Memory B cell (primary cell): ENCODE measurements around the gene FHIT.

Source experiments
- ATAC-seq: fragments of 150-1000 bp; cut with Tn5 transposase; 2 replicates; pipeline ENCODE4 v1.10.0; 2021; ENCODE audit warnings: low read depth, mild to moderate bottlenecking, moderate library complexity
- DNase-seq, 2 donors: peaks; one replicate each; pipeline ENCODE4 v3.0.0; 2022; ENCODE audit warnings: low spot score in 2 of 2
- H3K27ac Mint-ChIP-seq: one replicate; pipeline ENCODE4 v1.8.0; 2022; ENCODE audit warnings: mild to moderate bottlenecking, moderate library complexity, mixed read lengths
- H3K27me3 Mint-ChIP-seq: one replicate; pipeline ENCODE4 v1.8.0; 2022; ENCODE audit warnings: mixed read lengths
- H3K36me3 Mint-ChIP-seq: one replicate; pipeline ENCODE4 v1.8.0; 2022; ENCODE audit warnings: mild to moderate bottlenecking, mixed read lengths
- H3K4me1 Mint-ChIP-seq: one replicate; pipeline ENCODE4 v1.8.0; 2022; ENCODE audit warnings: mixed read lengths
- H3K4me3 Mint-ChIP-seq: one replicate; pipeline ENCODE4 v1.8.0; 2022; ENCODE audit warnings: mild to moderate bottlenecking, moderate library complexity, mixed read lengths
- H3K9me3 Mint-ChIP-seq: one replicate; pipeline ENCODE4 v1.8.0; 2022; ENCODE audit warnings: mixed read lengths

The FHIT gene

DNA sequence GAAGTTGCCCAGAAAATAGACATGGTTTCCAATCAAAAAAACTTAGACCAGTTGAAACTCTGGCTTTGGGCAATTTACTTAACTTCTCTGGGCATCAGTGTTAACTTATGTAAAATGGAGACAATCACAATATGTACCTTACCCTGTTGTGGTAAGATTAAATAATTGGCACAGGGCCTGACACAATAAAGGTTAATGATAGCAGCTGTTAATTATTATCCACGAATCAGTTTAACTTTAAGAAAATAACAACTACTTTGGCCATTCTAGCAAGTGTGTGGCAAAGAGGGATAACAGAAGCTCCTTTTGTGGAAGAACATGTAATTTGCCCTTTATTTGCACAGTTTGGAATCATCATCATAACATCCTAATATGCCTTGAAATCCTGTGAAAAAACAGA, 787.6 kb downstream of the FHIT start:
- Mint-ChIP-seq H3K27ac (no peak overlapping the region), H3K27me3 (no peaks in the 10 kb centered on the region)
- no peak for DNase-seq

DNA sequence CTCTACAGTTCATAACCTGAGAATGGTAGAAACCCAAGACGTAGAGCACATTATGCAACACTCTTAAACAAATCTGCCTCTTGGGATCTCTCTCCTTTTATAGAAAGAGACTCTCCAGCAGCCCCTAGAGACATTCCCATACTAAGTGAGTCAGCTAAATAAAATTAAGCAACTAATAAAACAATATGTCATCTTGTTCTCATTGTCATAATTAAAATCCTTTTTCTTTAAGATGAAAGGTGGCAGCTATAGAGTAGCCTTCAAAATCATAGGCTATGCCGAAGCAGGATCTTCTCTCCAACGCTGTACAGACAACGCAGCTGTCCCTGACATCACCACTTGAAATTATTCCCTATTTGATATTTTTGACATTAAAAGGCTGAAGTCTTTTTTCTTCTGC, 790.0 kb downstream of the FHIT start:
- Mint-ChIP-seq H3K36me3 (no peaks in the 10 kb centered on the region), H3K27me3 (no peaks in the 10 kb centered on the region), H3K27ac (no peak overlapping the region), H3K9me3 (peaks cover 10% of the 10 kb centered on the region), H3K4me1 (no peaks in the 10 kb centered on the region), H3K4me3 (no peak overlapping the region)
- DNase-seq, result no peak
- no peak for ATAC-seq

More for the DNA sequence above, 787.6 kb downstream of the FHIT start:
- H3K9me3 Mint-ChIP-seq, result peaks cover 17% of the 10 kb centered on the region
- H3K4me1 Mint-ChIP-seq, result no peaks in the 10 kb centered on the region
- ATAC-seq, result no peak
- H3K36me3 Mint-ChIP-seq, result no peaks in the 10 kb centered on the region
- H3K4me3 Mint-ChIP-seq, result no peak overlapping the region

DNA sequence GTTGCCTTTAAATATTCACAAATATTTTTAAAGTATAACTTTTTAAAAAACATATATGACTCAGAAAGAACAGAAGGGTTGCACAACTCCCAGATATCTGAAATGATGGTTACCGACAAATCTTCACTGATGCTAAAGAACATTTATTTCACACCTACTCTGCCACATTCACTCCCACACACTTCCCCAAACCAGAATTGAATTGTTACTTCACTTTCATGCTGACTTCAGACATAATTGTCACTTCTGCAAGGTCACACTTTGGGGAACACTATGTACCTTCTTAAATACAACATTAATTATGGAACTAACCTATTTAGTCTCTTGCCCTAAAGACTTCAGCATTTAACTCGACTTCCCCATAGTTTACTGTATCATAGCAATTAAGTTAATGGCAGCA, 795.1 kb downstream of the FHIT start:
- Mint-ChIP-seq H3K4me3 (no peak overlapping the region), H3K4me1 (no peaks in the 10 kb centered on the region), H3K27me3 (no peaks in the 10 kb centered on the region), H3K9me3 (no peaks in the 10 kb centered on the region), H3K36me3 (no peaks in the 10 kb centered on the region), H3K27ac (no peak overlapping the region)
- no peak for DNase-seq
- no peak for ATAC-seq

DNA sequence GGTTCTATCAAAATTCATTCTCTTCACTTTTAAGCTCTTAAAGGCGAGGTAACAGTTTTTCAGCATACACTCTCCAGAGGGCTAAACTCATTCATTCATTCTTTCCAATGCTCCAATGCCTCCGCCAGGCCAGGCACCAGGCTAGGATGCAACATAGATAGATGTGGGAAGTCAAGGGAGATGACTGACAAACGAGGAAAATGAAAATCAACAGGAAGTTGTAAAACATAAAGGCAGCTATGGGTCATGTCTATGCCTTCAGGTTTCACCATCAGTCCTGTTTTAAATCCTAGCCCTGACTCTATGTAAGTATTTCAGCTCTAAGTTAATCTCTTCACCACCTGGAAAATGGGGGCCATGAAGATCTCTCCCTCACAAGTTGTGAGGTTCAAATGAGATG, 797.9 kb downstream of the FHIT start:
- Mint-ChIP-seq H3K9me3 (no peaks in the 10 kb centered on the region), H3K27me3 (no peaks in the 10 kb centered on the region), H3K27ac (no peak overlapping the region), H3K36me3 (no peaks in the 10 kb centered on the region), H3K4me3 (no peak overlapping the region), H3K4me1 (no peaks in the 10 kb centered on the region)
- DNase-seq, result no peak
- ATAC-seq, result no peak

DNA sequence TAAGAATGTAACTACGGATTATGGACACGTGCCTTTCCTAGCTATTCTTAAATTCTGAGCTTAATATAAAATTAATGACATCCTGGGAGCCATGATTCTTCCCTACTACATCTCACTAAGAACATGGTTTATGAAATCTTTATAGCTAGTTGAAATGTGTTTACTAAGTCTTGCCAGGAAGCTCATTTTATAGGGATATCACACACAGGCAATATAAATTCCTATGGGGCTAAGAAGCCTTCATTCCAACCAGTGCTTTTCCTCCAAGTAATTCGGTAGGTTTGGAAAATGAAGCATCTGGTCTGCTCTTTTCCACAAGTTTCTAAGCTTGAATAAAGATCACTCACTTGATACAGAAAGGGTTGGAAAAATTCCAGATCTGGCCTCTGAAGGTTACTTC, 802.6 kb downstream of the FHIT start:
- Mint-ChIP-seq H3K27me3 (no peaks in the 10 kb centered on the region), H3K4me3 (no peak overlapping the region), H3K4me1 (no peaks in the 10 kb centered on the region), H3K9me3 (no peaks in the 10 kb centered on the region), H3K27ac (no peak overlapping the region), H3K36me3 (no peaks in the 10 kb centered on the region)
- ATAC-seq (no peak), DNase-seq (no peak)

DNA sequence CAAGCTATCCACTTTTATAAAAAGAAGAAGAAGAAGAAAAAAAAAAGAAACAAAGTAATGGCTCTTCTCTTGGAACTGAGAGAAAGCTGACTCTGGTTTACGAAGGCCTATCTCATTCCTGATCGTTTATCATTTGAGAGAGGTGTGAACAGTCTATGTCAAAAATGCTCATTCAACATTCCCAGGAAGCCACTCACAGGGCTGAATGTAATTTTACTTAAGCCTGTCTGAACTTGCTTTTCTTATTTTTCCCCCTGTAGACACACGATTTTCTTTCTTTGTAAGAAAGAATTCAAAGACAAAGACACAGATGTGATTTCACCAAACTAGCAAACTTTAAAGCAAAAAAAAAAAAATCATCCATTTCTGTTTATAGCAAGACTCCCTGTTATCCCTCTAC, 805.8 kb downstream of the FHIT start:
- H3K36me3 Mint-ChIP-seq, result no peaks in the 10 kb centered on the region
- no peaks in the 10 kb centered on the region for H3K27me3 Mint-ChIP-seq

DNA sequence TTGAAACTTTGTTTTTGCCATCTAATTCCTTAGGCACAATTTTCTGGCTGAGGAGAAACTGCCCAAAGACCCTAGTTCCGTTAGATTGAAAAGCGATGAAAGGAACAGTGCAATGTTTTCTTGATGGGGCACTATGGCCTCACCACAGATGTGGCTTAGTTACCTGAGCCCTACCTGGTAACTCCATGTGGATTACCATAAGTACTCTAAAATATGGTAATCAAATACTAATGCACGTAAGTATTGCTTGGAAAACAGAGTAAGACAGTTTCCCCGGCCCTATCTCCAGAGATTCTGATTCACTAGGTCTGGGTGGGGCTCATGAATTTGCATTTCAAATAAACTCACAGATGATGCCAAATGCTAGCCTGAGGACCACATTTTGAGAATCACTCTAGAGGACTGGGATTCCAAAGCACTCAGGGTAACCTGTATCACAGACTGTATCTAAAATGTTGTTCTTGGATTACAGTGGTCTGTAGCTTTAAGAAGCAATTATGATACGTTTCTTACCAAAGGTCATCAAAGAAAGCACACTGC, 806.3 kb downstream of the FHIT start:
- Mint-ChIP-seq H3K4me1 (no peaks in the 10 kb centered on the region), H3K27ac (no peak overlapping the region), H3K4me3 (no peak overlapping the region), H3K36me3 (no peaks in the 10 kb centered on the region), H3K9me3 (peaks cover 1% of the 10 kb centered on the region), H3K27me3 (no peaks in the 10 kb centered on the region)
- ATAC-seq (no peak), DNase-seq (no peak)

More for the DNA sequence above, 805.8 kb downstream of the FHIT start:
- no peak overlapping the region for H3K4me3 Mint-ChIP-seq
- no peak overlapping the region for H3K27ac Mint-ChIP-seq
- DNase-seq (no peak), ATAC-seq (no peak)
- peaks cover 1% of the 10 kb centered on the region for H3K9me3 Mint-ChIP-seq
- no peaks in the 10 kb centered on the region for H3K4me1 Mint-ChIP-seq

DNA sequence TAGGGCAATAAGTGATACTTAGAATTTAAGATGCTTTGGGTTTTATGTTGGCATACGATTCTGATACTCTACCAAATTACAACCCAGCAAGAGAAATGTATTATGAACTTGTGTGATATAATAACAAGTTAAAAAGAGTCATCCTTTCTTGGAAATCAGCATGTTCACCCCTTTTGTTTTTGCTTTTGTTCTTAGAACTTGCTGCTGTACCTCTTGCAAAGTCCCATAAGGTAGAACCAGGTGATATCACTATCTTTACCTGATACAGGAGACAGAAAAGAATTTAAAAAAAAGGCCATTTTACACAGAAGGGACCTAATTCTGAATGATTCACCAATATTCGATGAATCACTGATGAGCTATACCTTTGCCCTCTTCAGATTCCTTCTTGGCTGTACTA, 810.4 kb downstream of the FHIT start:
- no peak for ATAC-seq

DNA sequence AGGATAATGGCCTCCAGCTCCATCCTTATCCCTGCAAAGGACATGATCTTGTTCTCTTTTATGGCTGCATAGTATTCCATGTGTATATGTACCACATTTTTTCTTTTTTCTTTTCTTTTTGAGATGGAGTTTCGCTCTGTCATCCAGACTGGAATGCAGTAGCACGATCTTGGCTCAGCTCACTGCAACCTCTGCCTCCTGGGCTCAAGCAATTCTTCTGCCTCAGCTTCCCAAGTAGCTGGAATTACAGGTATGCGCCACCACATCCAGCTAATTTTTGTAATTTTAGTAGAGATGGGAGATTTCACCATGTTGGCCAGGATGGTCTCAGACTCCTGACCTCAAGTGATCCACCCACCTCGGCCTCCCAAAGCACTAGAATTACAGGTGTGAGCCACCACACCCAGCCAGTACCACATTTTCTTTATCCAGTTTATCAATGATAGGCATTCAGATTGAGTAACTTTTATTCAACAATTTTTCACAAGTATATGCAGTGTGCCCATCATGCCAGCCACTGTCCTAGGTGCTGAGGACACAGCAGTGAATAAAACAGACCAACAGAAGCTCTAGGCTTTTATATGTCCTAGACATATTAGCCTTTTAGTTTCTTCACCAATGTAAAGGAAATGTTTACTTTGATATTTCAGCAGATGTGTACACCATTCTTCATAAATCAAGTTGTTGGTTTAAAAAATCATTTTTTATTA, 815.2 kb downstream of the FHIT start:
- DNase-seq (no peak), ATAC-seq (no peak)
- Mint-ChIP-seq H3K27me3 (no peaks in the 10 kb centered on the region), H3K4me3 (no peak overlapping the region), H3K27ac (no peak overlapping the region), H3K4me1 (no peaks in the 10 kb centered on the region), H3K36me3 (no peaks in the 10 kb centered on the region), H3K9me3 (no peaks in the 10 kb centered on the region)

More for the DNA sequence above, 810.4 kb downstream of the FHIT start:
- Mint-ChIP-seq H3K27ac (no peak overlapping the region), H3K9me3 (peaks cover 1% of the 10 kb centered on the region), H3K4me3 (no peak overlapping the region), H3K36me3 (no peaks in the 10 kb centered on the region), H3K27me3 (no peaks in the 10 kb centered on the region), H3K4me1 (no peaks in the 10 kb centered on the region)
- DNase-seq, result no peak

DNA sequence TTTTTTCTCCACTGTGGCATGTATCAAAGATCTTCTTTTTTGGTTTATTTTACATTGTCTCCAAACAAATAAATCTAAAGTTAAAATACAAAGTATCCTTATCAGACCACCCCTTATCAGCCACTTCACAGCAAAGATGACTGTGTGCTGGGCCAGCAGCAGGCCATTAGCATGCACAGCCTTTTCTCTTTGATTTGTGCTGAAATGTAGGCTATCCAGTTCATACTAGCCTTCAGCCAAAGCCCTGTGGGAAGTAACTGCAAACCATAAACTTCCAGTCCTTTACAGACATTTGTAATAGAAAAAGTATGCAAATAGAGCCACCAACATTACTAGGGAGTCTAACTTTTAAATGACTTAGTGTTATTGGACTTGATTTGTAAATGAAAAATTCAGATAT, 816.3 kb downstream of the FHIT start:
- Mint-ChIP-seq H3K9me3 (no peaks in the 10 kb centered on the region), H3K4me3 (no peak overlapping the region), H3K36me3 (no peaks in the 10 kb centered on the region), H3K4me1 (no peaks in the 10 kb centered on the region), H3K27me3 (no peaks in the 10 kb centered on the region), H3K27ac (no peak overlapping the region)
- no peak for DNase-seq
- ATAC-seq, result no peak

DNA sequence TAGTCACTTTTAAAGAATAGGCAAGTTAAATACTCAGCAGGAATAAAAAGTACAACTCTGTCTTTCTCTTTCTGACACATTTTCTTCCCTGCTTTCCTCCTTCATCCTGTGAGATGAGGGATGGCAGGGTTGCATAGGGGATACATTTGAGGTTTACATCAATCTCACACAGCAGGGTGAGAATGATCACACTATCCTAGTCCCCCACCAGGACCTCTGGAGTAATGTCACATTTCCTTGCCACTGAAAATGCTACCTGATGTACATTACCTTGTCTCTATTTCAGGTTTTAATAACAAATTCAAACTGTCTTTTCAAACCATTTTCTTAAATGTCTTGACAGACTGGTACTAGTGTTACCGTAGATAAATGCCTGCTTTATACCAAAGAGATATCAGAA, 816.9 kb downstream of the FHIT start:
- Mint-ChIP-seq H3K36me3 (no peaks in the 10 kb centered on the region), H3K4me1 (no peaks in the 10 kb centered on the region), H3K4me3 (no peak overlapping the region), H3K9me3 (no peaks in the 10 kb centered on the region), H3K27me3 (no peaks in the 10 kb centered on the region), H3K27ac (no peak overlapping the region)
- DNase-seq (no peak), ATAC-seq (no peak)

DNA sequence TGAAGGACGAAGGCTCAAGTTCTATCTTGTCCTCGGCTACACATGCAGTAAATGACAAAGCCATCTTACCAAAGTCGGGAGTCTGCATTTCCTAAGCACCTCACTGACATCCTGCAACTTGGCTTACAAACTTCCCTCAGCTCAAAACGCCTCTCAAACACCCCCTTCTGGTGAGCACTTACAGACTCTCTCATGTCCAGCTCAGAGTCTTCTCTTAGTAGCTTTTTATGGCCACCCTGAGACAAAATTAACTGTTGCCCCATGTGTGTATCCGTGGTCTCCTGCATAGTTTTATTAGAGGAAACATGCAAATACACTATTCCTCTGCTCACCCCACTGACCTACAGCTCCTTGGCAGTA, 819.7 kb downstream of the FHIT start:
- Mint-ChIP-seq H3K4me1 (no peaks in the 10 kb centered on the region), H3K4me3 (no peak overlapping the region), H3K27me3 (no peaks in the 10 kb centered on the region), H3K9me3 (no peaks in the 10 kb centered on the region), H3K27ac (no peak overlapping the region), H3K36me3 (no peaks in the 10 kb centered on the region)
- ATAC-seq (no peak), DNase-seq (no peak)

DNA sequence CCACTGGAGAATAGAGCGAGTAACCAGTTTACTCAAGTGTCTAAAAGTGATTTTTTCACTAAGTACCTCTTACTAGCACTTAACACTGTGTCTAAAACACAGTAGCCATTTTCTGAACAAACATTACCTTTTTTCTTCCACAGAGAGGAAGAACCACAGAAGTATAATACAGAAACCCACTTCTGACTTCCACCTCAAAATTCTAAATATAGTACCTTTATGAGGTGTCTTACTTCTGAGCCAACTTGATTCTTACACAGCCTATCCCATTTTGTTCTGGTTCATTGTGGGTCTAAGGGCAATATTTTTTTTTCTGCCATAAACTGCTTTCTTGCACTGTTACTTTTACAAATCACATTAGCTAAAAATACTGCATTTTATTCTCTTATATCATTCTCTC, 821.0 kb downstream of the FHIT start:
- DNase-seq, result no peak
- ATAC-seq, result no peak
- H3K36me3 Mint-ChIP-seq, result no peaks in the 10 kb centered on the region
- no peak overlapping the region for H3K4me3 Mint-ChIP-seq
- H3K27ac Mint-ChIP-seq, result no peak overlapping the region
- H3K9me3 Mint-ChIP-seq, result no peaks in the 10 kb centered on the region
- no peaks in the 10 kb centered on the region for H3K27me3 Mint-ChIP-seq
- no peaks in the 10 kb centered on the region for H3K4me1 Mint-ChIP-seq

DNA sequence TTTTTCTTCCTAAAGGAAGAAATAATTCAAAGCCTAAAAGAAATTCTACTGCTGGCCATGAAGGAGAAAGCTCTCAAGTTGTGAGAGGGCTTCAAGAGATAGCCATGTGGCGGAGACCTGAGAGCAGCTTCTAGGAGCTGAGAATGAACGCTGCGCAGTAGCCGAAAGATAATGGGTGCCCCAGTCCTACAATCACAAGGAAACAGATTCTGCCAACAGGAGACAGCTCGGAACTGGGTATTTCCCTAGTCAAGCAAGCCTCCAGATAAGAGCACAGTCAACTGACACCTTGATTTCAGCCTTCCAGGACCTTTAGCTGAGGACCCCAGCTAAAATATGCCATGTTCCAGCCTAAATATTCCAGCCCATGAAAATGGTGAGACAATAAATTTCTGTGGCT, 824.1 kb downstream of the FHIT start:
- H3K4me1 Mint-ChIP-seq, result no peaks in the 10 kb centered on the region
- DNase-seq (no peak), ATAC-seq (no peak)
- H3K27ac Mint-ChIP-seq, result no peak overlapping the region
- no peaks in the 10 kb centered on the region for H3K36me3 Mint-ChIP-seq
- H3K9me3 Mint-ChIP-seq, result no peaks in the 10 kb centered on the region
- H3K4me3 Mint-ChIP-seq, result no peak overlapping the region
- no peaks in the 10 kb centered on the region for H3K27me3 Mint-ChIP-seq

DNA sequence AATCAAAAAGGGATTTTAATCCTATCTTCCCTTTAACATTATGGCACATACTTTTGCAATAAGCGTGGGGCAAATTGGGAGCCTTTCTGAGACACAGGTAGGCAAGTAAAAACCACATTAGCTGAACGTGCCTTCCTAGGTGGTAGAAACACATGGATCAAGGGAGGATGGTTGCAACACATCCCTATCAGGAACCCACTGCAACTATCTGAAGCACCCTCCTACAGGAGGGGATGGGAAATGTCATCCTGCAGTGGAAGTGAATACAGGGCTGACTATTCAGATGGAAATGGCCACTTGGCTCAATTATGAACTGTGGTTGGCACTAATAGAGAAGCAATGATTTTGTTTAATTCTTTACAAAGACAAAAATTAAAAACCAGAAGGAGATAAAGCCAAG, 826.3 kb downstream of the FHIT start:
- no peaks in the 10 kb centered on the region for H3K36me3 Mint-ChIP-seq
- ATAC-seq (no peak), DNase-seq (no peak)
- H3K4me3 Mint-ChIP-seq, result no peak overlapping the region
- no peak overlapping the region for H3K27ac Mint-ChIP-seq
- no peaks in the 10 kb centered on the region for H3K27me3 Mint-ChIP-seq
- no peaks in the 10 kb centered on the region for H3K4me1 Mint-ChIP-seq
- no peaks in the 10 kb centered on the region for H3K9me3 Mint-ChIP-seq
